SK-N-SH (cell line): ENCODE results near the gene CHST11. TPM values are rescaled to one million over a fixed set of nuclear protein-coding genes. Genes with fewer than 3 reads are reported as not detected.
A peak's percentile ranks its signal among the peaks of the same experiment; 100 is the strongest.

ENCODE experiments used
- CTCF ChIA-PET: fragments of 300-600, 350-600 bp; formaldehyde crosslinking; extraction: SDS; loops from one replicate; lab custom pipeline; 2021; lab: Yijun Ruan, JAX
- POLR2A ChIA-PET: fragments of 350-600 bp; sonication (Branson Sonifier 250); formaldehyde crosslinking; extraction: SDS; loops from one replicate; lab custom pipeline; 2020; ENCODE audit warnings: antibody characterized with exemption, inconsistent platforms; lab: Yijun Ruan, JAX
- DNase-seq: peaks from one replicate; pipeline ENCODE4 v3.0.0; 2012
- H2AFZ ChIP-seq: fragments of 200-600 bp; sonication (generic); 2 replicates; pipeline ENCODE4 v1.8.1; 2016; ENCODE audit warnings: antibody characterized with exemption, mild to moderate bottlenecking, low read depth
- H3F3A ChIP-seq: fragments of 200-600 bp; sonication (generic); replicated peaks from 2 replicates; pipeline ENCODE3; 2016; ENCODE audit warnings: antibody characterized with exemption, mild to moderate bottlenecking; ENCODE audit not compliant: insufficient read depth
- H3K27ac ChIP-seq, 2 experiments: fragments of 200-500 bp in 1 of 2; fragments of 200-600 bp in 1 of 2; sonication (Bioruptor generic) in 1 of 2; sonication (generic), shearing (Covaris generic) in 1 of 2; 2 replicates each; pipeline versions ENCODE4 v1.5.1 to v1.6.1; 2014 to 2016; ENCODE audit warnings: low read depth in 2 of 2, inconsistent platforms in 1 of 2, low read length in 1 of 2, mild to moderate bottlenecking in 1 of 2, mixed read lengths in 1 of 2
- H3K27me3 ChIP-seq: fragments of 200-600 bp; sonication (generic), shearing (Covaris generic); 2 replicates; pipeline ENCODE4 v1.6.1; 2016; ENCODE audit warnings: mixed run types; ENCODE audit not compliant: insufficient read depth
- H3K36me3 ChIP-seq, 2 experiments: fragments of 200-500 bp in 1 of 2; fragments of 200-600 bp in 1 of 2; sonication (Bioruptor generic) in 1 of 2; sonication (generic) in 1 of 2; replicated peaks in 1 of 2; 2 replicates each; pipeline versions ENCODE3 to v1.5.1; 2014 to 2016; ENCODE audit warnings: low read length in 1 of 2, mild to moderate bottlenecking in 1 of 2; ENCODE audit not compliant: insufficient read depth in 2 of 2, control insufficient read depth in 1 of 2
- H3K4me1 ChIP-seq, 2 experiments: fragments of 200-500 bp in 1 of 2; fragments of 200-600 bp in 1 of 2; sonication (Bioruptor generic) in 1 of 2; sonication (generic), shearing (Covaris generic) in 1 of 2; 2 replicates each; pipeline versions ENCODE4 v1.5.1 to v1.6.1; 2014 to 2016; ENCODE audit warnings: low read depth in 1 of 2, low read length in 1 of 2, mixed run types in 1 of 2; ENCODE audit not compliant: insufficient read depth in 2 of 2, control insufficient read depth in 1 of 2
- H3K4me2 ChIP-seq: fragments of 200-600 bp; sonication (generic), shearing (Covaris generic); 2 replicates; pipeline ENCODE4 v1.6.1; 2017; ENCODE audit warnings: mixed run types
- H3K4me3 ChIP-seq, 2 experiments: fragments of 200-500 bp in 1 of 2; fragments of 200-600 bp in 1 of 2; sonication (Bioruptor generic) in 1 of 2; sonication (generic), shearing (Covaris generic) in 1 of 2; 2 replicates each; pipeline versions ENCODE4 v1.5.1 to v1.8.1; 2014 to 2016; ENCODE audit warnings: low read depth in 2 of 2, inconsistent platforms in 1 of 2, low read length in 1 of 2, mild to moderate bottlenecking in 1 of 2, mixed read lengths in 1 of 2, moderate library complexity in 1 of 2
- H3K79me2 ChIP-seq: fragments of 200-600 bp; sonication (generic); 2 replicates; pipeline ENCODE4 v1.8.1; 2017; ENCODE audit warnings: mild to moderate bottlenecking; ENCODE audit not compliant: insufficient read depth
- H3K9ac ChIP-seq: fragments of 200-600 bp; sonication (generic); 2 replicates; pipeline ENCODE4 v1.6.1; 2017; ENCODE audit warnings: mixed run types
- H3K9me2 ChIP-seq: fragments of 200-600 bp; sonication (generic); 2 replicates; pipeline ENCODE4 v1.6.1; 2017; ENCODE audit warnings: mixed run types
- H3K9me3 ChIP-seq: fragments of 200-600 bp; sonication (generic); 2 replicates; pipeline ENCODE4 v1.6.1; 2017; ENCODE audit warnings: mixed run types, mild to moderate bottlenecking, moderate library complexity
- H4K20me1 ChIP-seq: fragments of 200-600 bp; sonication (generic); 2 replicates; pipeline ENCODE4 v1.6.1; 2017; ENCODE audit warnings: mild to moderate bottlenecking, mixed run types; ENCODE audit not compliant: insufficient read depth
- CTCF ChIP-seq: fragments of 200-600 bp; sonication (generic); IDR thresholded peaks from 2 replicates; pipeline ENCODE4 v1.6.1; 2017; ENCODE audit warnings: antibody characterized with exemption, mild to moderate bottlenecking, moderate library complexity
- ELF1 ChIP-seq: IDR thresholded peaks from 2 replicates; pipeline ENCODE4 v1.4.0; 2012
- FOSL2 ChIP-seq: IDR thresholded peaks from 2 replicates; pipeline ENCODE4 v1.4.0; 2012; ENCODE audit warnings: low read depth, mild to moderate bottlenecking, moderate library complexity, borderline replicate concordance
- GATA2 ChIP-seq: sonication (generic); formaldehyde crosslinking; IDR thresholded peaks from 2 replicates; pipeline ENCODE4 v1.5.0; 2020; ENCODE audit warnings: mild to moderate bottlenecking, missing genetic modification reagents
- JUND ChIP-seq: IDR thresholded peaks from 2 replicates; pipeline ENCODE4 v1.4.0; 2012
- MAX ChIP-seq: IDR thresholded peaks from 2 replicates; pipeline ENCODE4 v1.4.0; 2012; ENCODE audit warnings: low read depth
- MEF2A ChIP-seq: IDR thresholded peaks from 2 replicates; pipeline ENCODE4 v1.4.0; 2012; ENCODE audit warnings: low read depth, borderline replicate concordance
- MXI1 ChIP-seq: IDR thresholded peaks from 2 replicates; pipeline ENCODE4 v1.6.1; 2012; ENCODE audit warnings: mild to moderate bottlenecking, low read depth, low read length, improper control_type of control experiment
- NFIC ChIP-seq: IDR thresholded peaks from 2 replicates; pipeline ENCODE4 v1.4.0; 2012; ENCODE audit warnings: borderline replicate concordance
- REST ChIP-seq: IDR thresholded peaks from 2 replicates; pipeline ENCODE4 v1.6.1; 2012; ENCODE audit warnings: mild to moderate bottlenecking, low read depth, low read length, moderate library complexity
- RFX5 ChIP-seq: IDR thresholded peaks from 2 replicates; pipeline ENCODE4 v1.6.1; 2012; ENCODE audit warnings: mild to moderate bottlenecking, improper control_type of control experiment, low read length
- SIN3A ChIP-seq: IDR thresholded peaks from 2 replicates; pipeline ENCODE4 v1.6.1; 2012; ENCODE audit warnings: low read depth, mild to moderate bottlenecking, low read length, moderate library complexity, borderline replicate concordance
- SMC3 ChIP-seq: IDR thresholded peaks from 2 replicates; pipeline ENCODE4 v1.6.1; 2012; ENCODE audit warnings: low read depth, low read length, improper control_type of control experiment
- TCF12 ChIP-seq: IDR thresholded peaks from 2 replicates; pipeline ENCODE4 v1.4.0; 2012
- TEAD4 ChIP-seq: IDR thresholded peaks from 2 replicates; pipeline ENCODE4 v1.4.0; 2012; ENCODE audit warnings: mild to moderate bottlenecking, borderline replicate concordance; ENCODE audit not compliant: insufficient read depth
- USF1 ChIP-seq: IDR thresholded peaks from 2 replicates; pipeline ENCODE4 v1.4.0; 2012; ENCODE audit warnings: low read depth, borderline replicate concordance
- USF2 ChIP-seq: fragments of 150-350 bp; IDR thresholded peaks from 2 replicates; pipeline ENCODE4 v1.6.1; 2017; ENCODE audit warnings: antibody characterized with exemption, low read length, low read depth, borderline replicate concordance
- YY1 ChIP-seq: IDR thresholded peaks from 2 replicates; pipeline ENCODE4 v1.4.0; 2012; ENCODE audit warnings: low read depth, mild to moderate bottlenecking
- ZBTB33 ChIP-seq: IDR thresholded peaks from 2 replicates; pipeline ENCODE4 v1.4.0; 2012; ENCODE audit warnings: low read depth, borderline replicate concordance
- WGBS: methylation state at CpG from one replicate; pipeline ENCODE4 v1.1.6; 2017; ENCODE audit warnings: low lambda C conversion rate; 5-methylcytosine and 5-hydroxymethylcytosine counted together
- polyA plus RNA-seq, 3 experiments: library from polyadenylated mRNA; depleted of rRNA; stranded (reverse); fragments of >200 nt; gene quantifications; 2 replicates each; pipeline ENCODE4 v1.2.3, GENCODE V29; 2012

The CHST11 gene
- polyA plus RNA-seq, 1 of the 3 experiments (the other 2 are of a cell fraction), result 18.6 TPM

GRCh38 chr12:104588047-104588920, 131.5 kb downstream of the CHST11 start:
- 48% methylated on average over 11 of the region's 11 CpGs for WGBS
- H3K36me3 ChIP-seq, result no peaks in the 10 kb centered on the region
- peak overlapping the region; percentile 6; the same call in 1 of the 2 replicates for H2AFZ ChIP-seq
- peaks cover 9% of the 10 kb centered on the region for H3F3A ChIP-seq
- no peaks in the 10 kb centered on the region for H4K20me1 ChIP-seq
- TF ChIP-seq MEF2A, result no peak
- TF ChIP-seq CTCF, result no peak
- TF ChIP-seq SIN3A, result no peak
- no peak for TF ChIP-seq TEAD4
- 0 out of 2 replicates have a peak, but pooled peaks have one; percentile 10 for TF ChIP-seq JUND
- TF ChIP-seq RFX5, result no peak
- TF ChIP-seq USF1, result no peak
- TF ChIP-seq ZBTB33, result no peak
- TF ChIP-seq USF2, result no peak
- TF ChIP-seq MAX, result 0 out of 2 replicates have a peak, but pooled peaks have one; percentile 16
- peak; percentile 68 for TF ChIP-seq FOSL2
- TF ChIP-seq MXI1, result no peak
- TF ChIP-seq NFIC, result no peak
- no peak for TF ChIP-seq GATA2 (CRISPR knock-in tag)
- TF ChIP-seq SMC3, result no peak
- no peak for TF ChIP-seq YY1
- peak; percentile 87 for TF ChIP-seq TCF12
- TF ChIP-seq REST, result no peak
- no peak for TF ChIP-seq ELF1
- peak overlapping the region; percentile 4 for H3K4me2 ChIP-seq
- peak overlapping the region in 1 of 2 experiments; percentile 45; a peak in 2 of 4 replicates for H3K27ac ChIP-seq
- no peaks in the 10 kb centered on the region for H3K9me2 ChIP-seq
- no peak for DNase-seq
- ChIA-PET POLR2A (no interaction called here), CTCF (interaction anchor here (0.7 kb wide), 1 partner anchor 465 kb away, joined by 3 read pairs; no protein-coding TSS in a partner anchor)
- no peaks in the 10 kb centered on the region; the same call in 1 of the 2 replicates for H3K79me2 ChIP-seq
- no peaks in the 10 kb centered on the region for H3K27me3 ChIP-seq
- H3K9ac ChIP-seq, result peak overlapping the region; percentile 31; the same call in 1 of the 2 replicates
- peaks cover 0 to 2% of the 10 kb centered on the region in 2 experiments; a peak in 2 of 4 replicates for H3K4me1 ChIP-seq
- no peak overlapping the region for H3K4me3 ChIP-seq
- H3K9me3 ChIP-seq, result no peaks in the 10 kb centered on the region
